Measurements from ENCODE around the gene RASSF5.

Gene RASSF5

GRCh38 chr1:206507284-206508129 lies at the start of gene RASSF5:
Gene RASSF5 (plus strand): TSS chr1:206507531. CDS start chr1:206507603, 72 bp downstream.
- H3K4me1 Mint-ChIP-seq: peaks cover 70% of the 10 kb centered on the region
- no peaks in the 10 kb centered on the region for H3K36me3 Mint-ChIP-seq (ENCODE audit: low read depth)
- TF ChIP-seq, protein P1, sequence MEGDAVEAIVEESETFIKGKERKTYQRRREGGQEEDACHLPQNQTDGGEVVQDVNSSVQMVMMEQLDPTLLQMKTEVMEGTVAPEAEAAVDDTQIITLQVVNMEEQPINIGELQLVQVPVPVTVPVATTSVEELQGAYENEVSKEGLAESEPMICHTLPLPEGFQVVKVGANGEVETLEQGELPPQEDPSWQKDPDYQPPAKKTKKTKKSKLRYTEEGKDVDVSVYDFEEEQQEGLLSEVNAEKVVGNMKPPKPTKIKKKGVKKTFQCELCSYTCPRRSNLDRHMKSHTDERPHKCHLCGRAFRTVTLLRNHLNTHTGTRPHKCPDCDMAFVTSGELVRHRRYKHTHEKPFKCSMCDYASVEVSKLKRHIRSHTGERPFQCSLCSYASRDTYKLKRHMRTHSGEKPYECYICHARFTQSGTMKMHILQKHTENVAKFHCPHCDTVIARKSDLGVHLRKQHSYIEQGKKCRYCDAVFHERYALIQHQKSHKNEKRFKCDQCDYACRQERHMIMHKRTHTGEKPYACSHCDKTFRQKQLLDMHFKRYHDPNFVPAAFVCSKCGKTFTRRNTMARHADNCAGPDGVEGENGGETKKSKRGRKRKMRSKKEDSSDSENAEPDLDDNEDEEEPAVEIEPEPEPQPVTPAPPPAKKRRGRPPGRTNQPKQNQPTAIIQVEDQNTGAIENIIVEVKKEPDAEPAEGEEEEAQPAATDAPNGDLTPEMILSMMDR (IDR thresholded peaks at IDR 0.05; ENCODE audit: unreplicated experiment in 3 of 3): no peak
- peaks cover 92% of the 10 kb centered on the region for H3K27me3 Mint-ChIP-seq (ENCODE audit: low read depth)
- peak within 1 kb of the TSS; percentile 74 to 86 (median 85) for H3K4me3 Mint-ChIP-seq
- no peaks in the 10 kb centered on the region for H3K9me3 Mint-ChIP-seq
- peak within 1 kb of the TSS in 1 of 3 experiments; percentile 54 for H3K27ac Mint-ChIP-seq

DNA sequence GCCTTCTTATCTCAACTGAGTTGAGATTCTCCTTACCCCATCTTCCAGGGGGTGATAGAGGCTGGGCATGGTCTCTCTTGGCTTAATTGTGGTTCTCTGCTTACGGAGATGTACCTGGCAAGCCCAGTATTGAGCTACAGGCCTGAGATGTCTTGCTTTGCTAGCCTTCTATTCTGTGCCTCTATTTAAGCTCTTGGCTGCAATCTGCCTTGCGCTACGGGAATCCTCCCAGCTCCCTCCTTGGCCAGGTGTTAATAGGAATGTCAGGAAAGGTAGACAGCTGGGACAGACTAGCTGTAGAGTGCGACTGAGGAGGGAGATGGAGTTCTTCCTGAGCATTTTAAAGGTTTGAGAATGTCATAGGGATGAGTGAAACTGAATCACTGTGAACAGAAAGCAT lies 47.6 kb upstream of the RASSF5 start:
- Mint-ChIP-seq H3K36me3 (ENCODE audit: low read depth) (peaks cover 56% of the 10 kb centered on the region), H3K4me1 (peaks cover 40% of the 10 kb centered on the region), H3K27ac (no peak overlapping the region), H3K27me3 (ENCODE audit: low read depth) (peaks cover 9% of the 10 kb centered on the region), H3K4me3 (no peak overlapping the region), H3K9me3 (no peaks in the 10 kb centered on the region)
- TF ChIP-seq, protein P1 (IDR thresholded peaks at IDR 0.05; ENCODE audit: unreplicated experiment in 3 of 3): no peak

DNA sequence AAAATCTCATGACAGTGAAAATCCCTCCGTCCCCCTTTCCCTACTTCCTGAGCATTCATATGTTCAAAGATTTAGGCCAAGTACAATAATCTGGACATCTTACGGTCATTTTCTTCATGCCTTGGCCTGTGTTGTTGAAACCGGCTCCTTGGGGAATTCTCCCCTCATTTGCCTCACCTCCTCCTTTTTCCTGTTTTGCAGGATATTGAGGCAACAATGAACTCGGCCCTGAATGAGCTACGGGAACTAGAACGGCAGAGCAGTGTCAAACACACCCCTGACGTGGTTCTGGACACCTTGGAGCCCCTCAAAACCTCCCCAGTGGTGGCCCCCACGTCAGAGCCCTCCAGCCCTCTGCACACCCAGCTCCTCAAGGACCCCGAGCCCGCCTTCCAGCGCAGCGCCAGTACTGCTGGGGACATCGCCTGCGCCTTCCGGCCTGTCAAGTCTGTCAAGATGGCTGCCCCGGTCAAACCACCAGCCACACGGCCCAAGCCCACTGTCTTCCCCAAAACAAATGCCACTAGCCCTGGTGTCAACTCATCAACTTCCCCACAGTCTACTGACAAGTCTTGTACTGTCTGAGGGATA lies 46.4 kb upstream of the RASSF5 start:
- H3K9me3 Mint-ChIP-seq: no peaks in the 10 kb centered on the region
- H3K4me3 Mint-ChIP-seq: no peak overlapping the region
- H3K4me1 Mint-ChIP-seq: peaks cover 31% of the 10 kb centered on the region
- TF ChIP-seq, protein P1 (IDR thresholded peaks at IDR 0.05; ENCODE audit: unreplicated experiment in 3 of 3): no peak
- peaks cover 46% of the 10 kb centered on the region for H3K36me3 Mint-ChIP-seq (ENCODE audit: low read depth)
- peaks cover 9% of the 10 kb centered on the region for H3K27me3 Mint-ChIP-seq (ENCODE audit: low read depth)
- no peak overlapping the region for H3K27ac Mint-ChIP-seq

DNA sequence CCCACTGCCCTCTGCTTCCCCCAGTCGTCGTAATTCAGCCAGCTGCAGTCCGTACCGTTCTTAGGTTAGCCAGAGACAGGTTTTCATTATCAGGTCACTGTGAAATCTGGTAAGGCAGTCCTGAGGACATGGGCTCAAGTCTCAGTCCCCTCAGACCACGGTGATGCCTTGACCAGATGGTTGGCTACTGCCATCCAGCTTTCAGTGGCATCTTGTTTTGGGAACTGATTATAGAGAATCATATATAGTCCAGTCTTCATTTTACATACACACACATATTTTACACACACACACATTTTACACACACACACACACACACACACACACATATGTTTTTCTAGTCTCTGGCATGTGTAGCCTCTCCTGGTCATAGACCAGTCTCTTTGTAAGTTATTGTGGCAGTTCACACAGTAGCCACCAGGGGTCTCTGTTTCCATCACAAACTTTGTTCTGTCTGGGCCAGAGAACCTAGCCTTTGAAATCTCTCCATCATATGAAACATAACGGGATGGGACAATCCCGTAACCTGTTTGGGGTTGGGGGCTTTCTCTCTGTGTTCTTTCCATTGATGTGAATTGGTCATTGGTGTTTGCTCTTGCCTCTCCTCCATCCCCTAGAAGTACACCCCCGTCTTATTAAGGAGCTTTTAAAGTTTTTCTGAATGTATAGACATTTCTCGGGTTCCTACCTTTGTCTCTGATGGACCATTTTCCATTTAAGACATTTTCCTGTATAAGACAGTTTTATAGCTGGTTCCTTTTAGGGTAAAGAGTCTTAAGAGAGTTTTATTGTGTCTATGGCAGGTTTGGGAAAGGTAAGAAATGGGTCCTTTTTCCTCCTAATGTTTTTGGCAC lies 45.5 kb upstream of the RASSF5 start:
- H3K27ac Mint-ChIP-seq: peak overlapping the region; percentile 23 to 55 (median 25)
- no peaks in the 10 kb centered on the region for H3K9me3 Mint-ChIP-seq
- TF ChIP-seq, protein P1 (IDR thresholded peaks at IDR 0.05; ENCODE audit: unreplicated experiment in 3 of 3): peak; percentile 65 to 75 (median 75)
- no peak overlapping the region for H3K4me3 Mint-ChIP-seq
- peaks cover 10% of the 10 kb centered on the region for H3K27me3 Mint-ChIP-seq (ENCODE audit: low read depth)
- H3K4me1 Mint-ChIP-seq: peaks cover 30% of the 10 kb centered on the region
- peaks cover 41% of the 10 kb centered on the region for H3K36me3 Mint-ChIP-seq (ENCODE audit: low read depth)

DNA sequence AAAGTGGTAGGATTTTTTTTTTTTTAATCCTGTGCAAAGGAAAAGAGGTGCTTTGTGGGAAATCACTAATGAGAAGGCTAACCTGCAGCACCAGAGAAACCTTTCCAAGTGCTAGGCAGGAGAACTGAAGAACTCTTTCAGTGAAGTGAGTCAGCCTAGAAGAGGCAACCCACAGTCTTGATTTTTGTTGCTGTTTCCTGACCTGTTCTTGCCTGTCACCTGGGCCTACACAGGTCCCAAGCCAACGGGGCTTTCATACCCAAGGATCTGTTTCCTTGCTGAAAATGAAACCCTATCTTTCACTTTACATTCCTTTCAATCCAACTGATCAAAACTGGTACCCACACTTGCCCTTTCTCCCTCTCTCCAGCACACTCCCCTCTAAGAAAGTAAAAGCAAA lies 44.2 kb upstream of the RASSF5 start:
- Mint-ChIP-seq H3K4me3 (no peak overlapping the region), H3K9me3 (no peaks in the 10 kb centered on the region), H3K27ac (no peak overlapping the region), H3K36me3 (ENCODE audit: low read depth) (peaks cover 32% of the 10 kb centered on the region), H3K27me3 (ENCODE audit: low read depth) (peaks cover 14% of the 10 kb centered on the region), H3K4me1 (peaks cover 33% of the 10 kb centered on the region)
- TF ChIP-seq, protein P1 (IDR thresholded peaks at IDR 0.05; ENCODE audit: unreplicated experiment in 3 of 3): no peak
